Heart left ventricle (tissue), 16 donors: ENCODE measurements around the gene TYW1. TPM values are rescaled to one million over a fixed set of nuclear protein-coding genes. Genes with fewer than 3 reads are reported as not detected.
"Not testable (repeated sequence)": the region's sequence is repeated elsewhere in the genome, so short reads cannot be mapped to it uniquely, and the experiment has no call there.

Experiments used
- ATAC-seq, 4 donors: fragments of 200-7000 bp; cut with Tn5 transposase; one replicate each; pipeline ENCODE4 v1.9.1; 2020 to 2022; ENCODE audit warnings: moderate library complexity in 4 of 4, mild to moderate bottlenecking in 3 of 4, moderate number of reproducible peaks in 1 of 4
- DNase-seq, 5 donors: peaks; one replicate each; pipeline ENCODE4 v3.0.0-alpha.2; 2020
- H3K27ac ChIP-seq, 12 donors: fragments of 200-600 bp; sonication (generic) in 4 of 12; one replicate each; pipeline versions ENCODE4 v1.5.0 to v1.8.0; 2016 to 2022; ENCODE audit warnings: mild to moderate bottlenecking in 2 of 12
- H3K27me3 ChIP-seq, 9 donors: fragments of 200-600 bp; sonication (generic) in 2 of 9; one replicate each; pipeline versions ENCODE4 v1.5.1 to v1.8.0; 2016 to 2022; ENCODE audit warnings: mild to moderate bottlenecking in 3 of 9
- H3K36me3 ChIP-seq, 9 donors: fragments of 200-600 bp; sonication (generic) in 2 of 9; one replicate each; pipeline versions ENCODE4 v1.5.0 to v1.8.0; 2018 to 2022; ENCODE audit warnings: mild to moderate bottlenecking in 2 of 9
- H3K4me1 ChIP-seq, 12 donors: fragments of 200-600 bp; sonication (generic) in 4 of 12; one replicate each; pipeline versions ENCODE4 v1.5.0 to v1.8.0; 2016 to 2022; ENCODE audit warnings: mild to moderate bottlenecking in 3 of 12
- H3K4me3 ChIP-seq, 12 donors: fragments of 200-600 bp; sonication (generic) in 4 of 12; one replicate each; pipeline versions ENCODE4 v1.5.0 to v1.8.0; 2017 to 2022; ENCODE audit warnings: mild to moderate bottlenecking in 9 of 12, moderate library complexity in 4 of 12
- H3K9me3 ChIP-seq, 12 donors: fragments of 200-600 bp; sonication (generic) in 4 of 12; one replicate each; pipeline versions ENCODE4 v1.5.0 to v1.8.0; 2016 to 2022; ENCODE audit warnings: mild to moderate bottlenecking in 1 of 12
- CTCF ChIP-seq, 12 donors: fragments of 200-600 bp; sonication (generic) in 4 of 12; IDR thresholded peaks; one replicate each; pipeline versions ENCODE4 v1.5.0 to v1.8.0; 2018 to 2022; ENCODE audit warnings: antibody characterized with exemption in 12 of 12, mild to moderate bottlenecking in 5 of 12
- POLR2A ChIP-seq, 2 donors: fragments of 450-650 bp; IDR thresholded peaks; one replicate each; pipeline ENCODE4 v1.6.1; 2017; ENCODE audit warnings: antibody characterized with exemption in 2 of 2, mild to moderate bottlenecking in 2 of 2, moderate library complexity in 2 of 2
- WGBS, 4 donors: extraction: QIAGEN DNeasy Blood & Tissue Kit in 2 of 4; methylation state at CpG; one replicate each; pipeline versions ENCODE4 v1.1.5 to v1.1.7; 2013 to 2018; 5-methylcytosine and 5-hydroxymethylcytosine counted together
- intact Hi-C, 10 donors: fragments of 100-400 bp; cut with DNase I; formaldehyde crosslinking; loops; one replicate each; pipeline versions ENCODE4 v1.11.1 to v1.14.2; 2022
- polyA plus RNA-seq, 2 donors: library from polyadenylated mRNA; stranded (reverse); fragments of 200-250 nt; gene quantifications; one replicate each; pipeline ENCODE4 v1.2.3, GENCODE V29; 2013
- total RNA-seq, 9 donors: library from RNA; depleted of rRNA in 2 of 9; stranded (reverse); fragments of >200 nt in 2 of 9; fragmentation: NEBNext Ultra II Directional in 3 of 9; extraction: Animal tissue kit (Norgen Biotek cat#: 25700) in 3 of 9; gene quantifications; one replicate each; pipeline versions ENCODE4 v1.1.0 to v1.2.4, GENCODE V29; 2016 to 2023
- donor health status: ischemic (EF 13 %, LVEDD 7.1; RV severe dilation, severe dysfunction).
- donor health status: healthy with polysubstance abuse.
- donor health status: DM: no; HTN: yes; CAD: no.
- donor health status: DM: no; HTN: no; CAD: no.
- donor health status: ischemic (EF 25% LVEDD 6.9; RV normal size, moderate dysfunction).
- donor health status: ischemic (EF 25% LVEDD 5.7; RV mildly dilated, moderate dysfunction).
- donor health status: healthy.
- donor health status: DM: yes; HTN: yes; CAD: no.
- donor health status: ischemic (EF 35%, LVEDD 5.7; RV mildly dilated, moderate dysfunction).
- donor health status: nonischemic (EF 11% LVEDD 7.7; RV severe dilation, severe dysfunction).
- donor health status: DM: yes; HTN: yes; CAD: no.
- donor health status: PGD.
- donor health status: ischemic (EF 29% LVEDD 5.4; RV normal size, mild dysfunction).
- donor health status: nonischemic (EF 23%, LVEDD 6.1; RV moderate dilation, normal function).

The TYW1 gene
- total and polyA plus RNA-seq, 11 donors: 4.9 to 16.1 (median 11.5) TPM

GRCh38 chr7:67233506-67233905 is 236.9 kb downstream of the TYW1 start:
- DNase-seq, H3K36me3 ChIP-seq, H3K4me3 ChIP-seq, ATAC-seq, H3K27me3 ChIP-seq, H3K27ac ChIP-seq, intact Hi-C loops, H3K9me3 ChIP-seq: not testable (repeated sequence)
- 95 to 98% (median 97%) methylated on average over 7 of the region's 7 CpGs for WGBS, 4 donors
- H3K4me1 ChIP-seq: peaks cover 0 to 21% (median 0%) of the 10 kb centered on the region in 12 donors

- intact Hi-C loops, H3K36me3 ChIP-seq, H3K27me3 ChIP-seq, H3K4me1 ChIP-seq, H3K9me3 ChIP-seq, H3K4me3 ChIP-seq: not testable (repeated sequence)
- 61 to 77% (median 73%) methylated on average over 7 of the region's 7 CpGs for WGBS, 4 donors
- DNase-seq: peak in 1 of 5 donors; percentile 30
- ATAC-seq: peak in 3 of 4 donors; percentile 20 to 57 (median 44)
- H3K27ac ChIP-seq: peak overlapping the region in 1 of 12 donors; percentile 9
Measured at GRCh38 chr7:67236216-67236615, 239.6 kb downstream of the TYW1 start.

- 83 to 97% (median 95%) methylated on average over 1 of the region's 1 CpG for WGBS, 4 donors
- intact Hi-C loops, DNase-seq, H3K36me3 ChIP-seq, H3K4me1 ChIP-seq, ATAC-seq, H3K27ac ChIP-seq, H3K27me3 ChIP-seq, H3K9me3 ChIP-seq, H3K4me3 ChIP-seq: not testable (repeated sequence)
Measured at GRCh38 chr7:67242871-67243270, 246.2 kb downstream of the TYW1 start.

GRCh38 chr7:67248364-67248763 is 251.7 kb downstream of the TYW1 start:
- peaks cover 0 to 23% (median 9%) of the 10 kb centered on the region in 12 donors for H3K9me3 ChIP-seq
- ATAC-seq, H3K4me1 ChIP-seq, DNase-seq, H3K27me3 ChIP-seq, H3K36me3 ChIP-seq, H3K27ac ChIP-seq, H3K4me3 ChIP-seq, intact Hi-C loops: not testable (repeated sequence)
- WGBS, 4 donors: 97 to 99% (median 99%) methylated on average over 4 to 5 of the region's 5 CpGs

- Histone ChIP-seq H3K4me3 (no peak overlapping the region), H3K27ac (no peak overlapping the region), H3K27me3 (no peaks in the 10 kb centered on the region), H3K36me3 (peaks cover 0 to 5% (median 0%) of the 10 kb centered on the region in 9 donors), H3K9me3 (peaks cover 0 to 18% (median 9%) of the 10 kb centered on the region in 12 donors), H3K4me1 (no peaks in the 10 kb centered on the region)
- DNase-seq: no peak
- TF ChIP-seq POLR2A (IDR thresholded peaks at IDR 0.05) (no peak), CTCF (IDR thresholded peaks at IDR 0.05) (no peak)
- intact Hi-C loops: no loop called here
- 88 to 98% (median 93%) methylated on average over 1 of the region's 1 CpG for whole genome bisulfite sequencing, 4 donors
- no peak for ATAC-seq
Measured at GRCh38 chr7:67251986-67252558, 255.4 kb downstream of the TYW1 start.

GRCh38 chr7:67255076-67255475 is 258.4 kb downstream of the TYW1 start:
- H3K36me3 ChIP-seq, H3K4me3 ChIP-seq: not testable (repeated sequence)

GRCh38 chr7:67257779-67258178 is 261.1 kb downstream of the TYW1 start:
- H3K4me1 ChIP-seq, H3K36me3 ChIP-seq, H3K27ac ChIP-seq, H3K9me3 ChIP-seq, H3K4me3 ChIP-seq, H3K27me3 ChIP-seq, intact Hi-C loops, DNase-seq, ATAC-seq: not testable (repeated sequence)
- 40 to 73% (median 56%) methylated on average over 1 of the region's 1 CpG for WGBS, 4 donors

More at GRCh38 chr7:67255076-67255475, 258.4 kb downstream of the TYW1 start:
- H3K27me3 ChIP-seq, H3K27ac ChIP-seq, DNase-seq, H3K4me1 ChIP-seq, ATAC-seq, intact Hi-C loops: not testable (repeated sequence)
- 93 to 98% (median 95%) methylated on average over 2 of the region's 3 CpGs for WGBS, 4 donors
- H3K9me3 ChIP-seq: peaks cover 0 to 18% (median 9%) of the 10 kb centered on the region in 12 donors

GRCh38 chr7:67259363-67259762 is 262.7 kb downstream of the TYW1 start:
- H3K4me1 ChIP-seq, H3K4me3 ChIP-seq, DNase-seq, H3K9me3 ChIP-seq, H3K27ac ChIP-seq, H3K36me3 ChIP-seq, ATAC-seq, H3K27me3 ChIP-seq, intact Hi-C loops: not testable (repeated sequence)
- 93 to 95% (median 94%) methylated on average over 6 of the region's 6 CpGs for WGBS, 4 donors

GRCh38 chr7:67260166-67260586 is 263.5 kb downstream of the TYW1 start:
- H3K4me1 ChIP-seq, H3K4me3 ChIP-seq, H3K36me3 ChIP-seq, DNase-seq, H3K9me3 ChIP-seq, ATAC-seq, intact Hi-C loops, H3K27me3 ChIP-seq, H3K27ac ChIP-seq: not testable (repeated sequence)
- 79 to 89% (median 85%) methylated on average over 6 of the region's 6 CpGs for WGBS, 4 donors

- ATAC-seq, H3K4me3 ChIP-seq, H3K27me3 ChIP-seq, H3K27ac ChIP-seq, H3K36me3 ChIP-seq, DNase-seq, H3K9me3 ChIP-seq, H3K4me1 ChIP-seq, intact Hi-C loops: not testable (repeated sequence)
- 94 to 97% (median 96%) methylated on average over 2 of the region's 2 CpGs for WGBS, 4 donors
Measured at GRCh38 chr7:67264000-67264399, 267.4 kb downstream of the TYW1 start.
